GM21786 (cell line): Measurements from ENCODE around the gene ZNF629.

Source experiments
- ATAC-seq: cut with Tn5 transposase; IDR thresholded peaks from one replicate; pipeline ENCODE4 v1.9.1; 2021; ENCODE audit not compliant: unreplicated experiment

Gene ZNF629

DNA sequence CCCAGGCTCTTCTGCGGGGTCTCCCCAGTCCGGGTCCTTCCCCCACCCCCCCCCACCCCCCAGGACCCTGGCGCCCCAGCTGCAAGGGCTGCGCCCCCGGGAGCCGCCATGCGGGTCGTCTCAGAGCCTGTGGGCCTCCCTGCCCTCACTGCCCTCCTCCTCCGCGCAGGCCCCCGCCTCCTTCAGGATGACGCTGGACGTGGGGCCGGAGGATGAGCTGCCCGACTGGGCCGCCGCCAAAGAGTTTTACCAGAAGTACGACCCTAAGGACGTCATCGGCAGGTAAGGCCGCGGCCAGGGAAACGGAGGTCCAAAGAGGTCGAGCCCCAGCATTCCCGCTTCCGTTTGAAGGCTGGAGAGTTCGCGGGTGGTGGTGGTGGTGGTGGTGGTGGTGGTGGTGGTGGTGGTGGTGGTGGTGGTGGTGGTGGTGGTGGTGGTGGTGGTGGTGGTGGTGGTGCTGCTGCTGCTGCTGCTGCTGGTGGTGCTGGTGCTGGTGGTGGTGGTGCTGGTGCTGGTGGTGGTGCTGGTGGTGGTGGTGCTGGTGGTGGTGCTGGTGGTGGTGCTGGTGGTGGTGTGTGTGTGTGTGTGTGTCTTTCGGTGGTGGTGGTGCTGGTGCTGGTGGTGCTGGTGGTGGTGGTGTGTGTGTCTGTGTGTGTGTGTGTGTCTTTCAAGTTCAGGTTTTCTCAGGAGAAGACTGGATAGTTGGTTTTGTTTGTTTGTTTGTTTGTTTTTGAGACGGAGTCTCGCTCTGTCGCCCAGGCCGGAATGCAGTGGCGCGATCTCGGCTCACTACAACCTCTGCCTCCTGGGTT lies 38.2 kb downstream of the ZNF629 start:
- ATAC-seq, result no peak

DNA sequence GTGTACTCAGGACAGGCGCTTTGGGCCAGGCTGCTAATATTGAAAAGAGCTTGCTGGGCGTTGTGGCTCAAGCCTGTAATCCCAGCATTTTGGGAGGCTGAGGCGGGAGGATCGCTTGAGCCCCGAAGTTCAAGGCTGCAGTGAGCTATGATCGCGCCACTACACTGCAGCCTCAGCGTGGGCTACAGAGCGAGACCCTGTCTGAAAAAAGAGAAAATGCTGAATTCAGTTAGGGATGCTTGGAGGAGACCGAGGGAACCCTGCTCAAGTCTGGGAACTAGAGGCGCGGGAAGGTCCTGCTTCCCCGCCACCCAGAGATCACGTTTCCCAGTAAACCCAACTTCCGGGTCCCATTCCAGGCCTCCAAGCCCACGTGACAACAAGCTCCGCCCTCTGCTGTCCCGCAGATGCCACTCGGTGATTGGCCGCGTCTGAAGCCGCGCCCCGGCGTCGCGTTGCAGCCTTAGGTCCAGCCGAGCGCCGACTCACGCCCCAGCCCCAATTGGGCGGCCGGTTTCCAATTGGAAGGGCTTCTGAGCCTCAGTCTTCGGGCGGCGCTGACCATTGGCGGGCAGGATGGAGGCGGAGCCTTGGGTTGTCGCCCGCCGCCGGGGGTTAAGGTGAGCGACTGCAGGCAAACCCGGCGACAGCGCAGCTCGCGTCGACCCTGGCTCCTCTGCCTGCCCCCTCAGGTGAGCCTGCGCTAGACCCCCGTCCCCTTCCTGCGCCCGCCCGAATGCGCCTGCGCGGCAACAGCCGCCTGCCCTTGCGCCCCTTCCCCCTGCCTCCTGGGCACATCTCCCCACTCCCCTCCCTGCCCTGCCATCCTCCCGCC lies 39.0 kb downstream of the ZNF629 start, which contains the start of gene PHKG2:
TSS of gene PHKG2 (plus strand) at position 627 of the 835 bp plus-strand sequence. CDS start 396 bp downstream, outside the sequence.
- peak; percentile 96 for ATAC-seq

DNA sequence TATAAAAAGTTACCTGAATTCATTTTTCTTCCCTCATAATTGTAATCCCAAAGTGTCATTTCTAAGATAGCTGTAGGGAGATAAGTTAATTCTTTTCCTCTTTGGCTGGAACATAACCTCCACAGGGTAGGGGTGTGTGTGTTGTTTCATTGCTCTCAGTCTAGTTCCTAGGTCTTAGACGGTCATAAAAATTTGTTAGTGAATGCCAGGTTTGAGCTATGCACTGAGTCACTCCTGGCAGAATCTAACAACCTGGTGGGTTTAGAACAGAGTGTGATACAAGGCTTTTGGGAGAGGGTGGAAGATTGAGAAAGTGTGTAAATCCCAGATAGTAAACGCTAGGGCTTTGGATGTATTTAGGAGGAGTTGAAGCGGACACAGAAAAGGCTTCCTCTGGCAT lies 39.7 kb downstream of the ZNF629 start:
- no peak for ATAC-seq

DNA sequence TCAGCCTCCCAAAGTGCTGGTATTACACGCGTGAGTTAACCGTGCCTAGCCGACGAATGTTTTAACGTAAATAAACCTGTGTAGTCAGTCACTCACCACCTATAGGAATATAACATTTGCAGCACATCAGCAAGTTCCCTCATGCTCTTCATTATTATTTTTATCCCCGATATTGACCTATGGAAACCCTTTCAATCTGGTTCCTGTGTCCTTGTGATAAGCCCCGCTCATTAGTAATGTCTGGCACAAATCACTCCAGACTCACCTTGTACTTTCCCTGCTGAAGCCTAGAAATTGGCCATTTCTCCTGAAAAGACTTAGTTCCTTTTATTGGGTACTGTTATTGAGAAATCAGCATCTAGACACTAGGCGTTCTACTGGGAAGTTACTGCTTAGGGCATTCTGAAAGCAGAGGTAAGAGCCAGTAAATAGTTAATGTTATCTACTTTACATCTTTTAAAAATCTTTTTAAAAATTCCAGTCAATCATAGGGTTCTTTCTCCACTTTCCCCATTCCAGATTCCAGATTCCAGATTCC lies 40.3 kb downstream of the ZNF629 start:
- no peak for ATAC-seq

DNA sequence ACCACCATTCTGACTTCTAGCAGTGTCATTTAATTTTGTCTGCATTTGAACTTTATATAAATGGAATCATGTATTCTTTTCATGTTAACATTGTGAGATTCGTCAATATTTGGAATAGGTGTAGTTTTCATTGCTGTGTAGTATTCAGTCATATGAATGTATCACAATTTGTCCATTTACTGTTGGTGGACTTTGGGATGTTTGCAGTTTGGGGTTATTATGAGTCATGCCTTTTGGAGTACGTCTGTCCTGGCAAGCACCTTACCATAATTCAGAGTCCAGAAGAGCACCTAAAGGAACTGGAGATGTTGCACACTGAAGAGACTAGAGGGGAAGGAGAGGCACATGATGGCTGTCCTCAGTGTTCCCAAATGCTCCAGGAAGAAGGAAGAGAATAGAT lies 41.9 kb downstream of the ZNF629 start:
- no peak for ATAC-seq

DNA sequence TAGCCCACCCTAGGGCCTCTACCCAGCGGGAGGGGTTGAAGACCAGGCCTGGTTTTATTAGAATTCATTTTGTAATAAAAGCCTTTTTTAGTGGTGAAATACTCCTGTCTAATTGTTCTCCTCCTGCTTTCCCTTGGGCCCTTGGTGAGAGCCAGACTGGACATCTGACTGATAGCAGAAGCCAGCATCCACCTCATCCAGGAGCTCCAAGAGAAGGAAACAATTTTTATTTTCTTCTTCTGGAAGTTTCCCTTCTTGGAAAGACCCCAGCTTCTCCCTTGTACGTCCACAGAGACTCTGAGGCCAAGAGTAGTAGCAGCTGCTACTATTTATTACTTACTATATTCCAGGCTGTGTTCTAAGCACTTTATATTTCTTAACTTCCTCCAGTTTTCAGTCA lies 42.8 kb downstream of the ZNF629 start:
- no peak for ATAC-seq

DNA sequence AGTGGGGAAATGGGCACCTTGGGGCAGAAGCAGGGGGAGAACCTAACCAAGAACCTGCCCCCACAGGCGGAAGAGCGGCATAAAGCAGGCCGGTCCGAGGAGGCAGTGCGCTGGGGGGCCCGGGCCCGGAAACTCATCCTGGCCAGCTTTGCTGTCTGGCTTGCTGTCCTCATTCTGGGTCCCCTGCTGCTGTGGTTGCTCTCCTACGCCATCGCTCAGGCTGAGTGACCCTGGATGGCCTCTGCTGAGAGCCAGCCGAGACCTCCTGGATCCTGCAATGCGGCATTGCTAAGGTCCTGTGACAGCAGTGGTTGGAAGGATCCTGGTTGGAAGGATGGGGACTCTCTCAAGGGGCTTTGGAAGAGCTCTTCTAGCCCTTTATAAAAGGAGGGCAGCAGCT lies 43.3 kb downstream of the ZNF629 start:
- no peak for ATAC-seq

DNA sequence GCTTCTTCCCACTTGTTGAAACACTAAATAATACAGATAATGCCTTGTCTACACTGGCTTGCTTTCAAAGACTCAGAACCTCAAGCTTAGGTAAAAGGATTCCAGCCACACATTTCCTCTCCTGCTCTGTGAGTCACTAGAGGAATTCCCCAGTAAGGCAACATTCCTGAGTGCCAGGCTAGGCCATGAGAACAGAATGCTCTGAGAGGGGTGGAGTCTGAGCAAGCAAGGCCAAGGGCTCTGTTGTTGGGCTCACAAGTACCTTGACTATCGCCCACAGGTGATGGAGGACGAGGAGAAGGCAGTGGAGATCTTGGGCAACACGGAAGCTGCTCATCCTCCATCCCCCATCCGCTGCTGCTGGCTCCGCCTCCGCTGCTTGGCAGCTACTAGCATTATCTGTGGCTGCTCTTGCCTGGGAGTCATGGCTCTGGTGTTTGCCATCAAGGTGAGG lies 45.5 kb downstream of the ZNF629 start:
- ATAC-seq, result no peak

DNA sequence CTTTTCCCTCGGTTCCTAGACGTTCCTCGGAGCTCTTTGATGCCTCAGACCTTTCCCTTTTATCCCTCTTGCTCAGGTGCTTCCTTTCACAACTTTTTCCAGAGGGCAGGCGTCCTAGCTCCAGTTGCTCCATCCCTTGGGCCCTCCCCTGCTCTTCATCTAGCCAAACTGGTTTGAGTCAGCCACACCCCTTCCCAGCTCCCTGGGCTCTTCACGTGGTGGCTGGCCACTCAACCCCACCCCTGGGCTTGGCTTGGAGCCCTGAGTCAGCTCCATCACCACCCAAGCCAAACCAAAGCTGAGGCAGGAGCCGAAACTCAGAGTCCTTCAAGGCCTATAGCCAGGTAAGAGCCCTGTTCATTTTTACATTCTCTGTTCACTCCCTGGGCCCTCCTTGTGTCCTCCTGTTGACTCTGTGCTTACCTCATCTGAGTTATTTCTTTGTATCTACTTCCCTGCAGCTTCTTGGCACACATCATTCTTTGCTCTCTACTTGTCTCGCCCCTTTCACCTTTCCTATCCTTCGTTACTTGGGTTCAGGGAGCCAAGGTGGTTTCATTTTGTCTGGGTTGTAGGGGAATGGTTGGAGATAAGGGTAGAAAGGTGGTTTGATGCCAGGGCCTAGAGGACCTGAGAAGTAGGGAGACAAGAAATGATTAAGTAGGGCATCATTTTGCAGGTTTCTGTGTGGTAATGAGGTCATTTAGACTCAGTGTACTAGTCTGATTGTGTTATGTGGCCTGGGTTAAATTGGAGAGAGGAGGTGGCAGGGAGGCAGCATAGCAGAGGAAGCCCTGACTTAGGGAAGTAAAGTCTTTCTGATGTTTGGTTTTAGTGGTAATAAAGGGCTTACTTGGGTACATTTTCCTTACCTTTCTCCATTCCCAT lies 46.4 kb downstream of the ZNF629 start:
- no peak for ATAC-seq

DNA sequence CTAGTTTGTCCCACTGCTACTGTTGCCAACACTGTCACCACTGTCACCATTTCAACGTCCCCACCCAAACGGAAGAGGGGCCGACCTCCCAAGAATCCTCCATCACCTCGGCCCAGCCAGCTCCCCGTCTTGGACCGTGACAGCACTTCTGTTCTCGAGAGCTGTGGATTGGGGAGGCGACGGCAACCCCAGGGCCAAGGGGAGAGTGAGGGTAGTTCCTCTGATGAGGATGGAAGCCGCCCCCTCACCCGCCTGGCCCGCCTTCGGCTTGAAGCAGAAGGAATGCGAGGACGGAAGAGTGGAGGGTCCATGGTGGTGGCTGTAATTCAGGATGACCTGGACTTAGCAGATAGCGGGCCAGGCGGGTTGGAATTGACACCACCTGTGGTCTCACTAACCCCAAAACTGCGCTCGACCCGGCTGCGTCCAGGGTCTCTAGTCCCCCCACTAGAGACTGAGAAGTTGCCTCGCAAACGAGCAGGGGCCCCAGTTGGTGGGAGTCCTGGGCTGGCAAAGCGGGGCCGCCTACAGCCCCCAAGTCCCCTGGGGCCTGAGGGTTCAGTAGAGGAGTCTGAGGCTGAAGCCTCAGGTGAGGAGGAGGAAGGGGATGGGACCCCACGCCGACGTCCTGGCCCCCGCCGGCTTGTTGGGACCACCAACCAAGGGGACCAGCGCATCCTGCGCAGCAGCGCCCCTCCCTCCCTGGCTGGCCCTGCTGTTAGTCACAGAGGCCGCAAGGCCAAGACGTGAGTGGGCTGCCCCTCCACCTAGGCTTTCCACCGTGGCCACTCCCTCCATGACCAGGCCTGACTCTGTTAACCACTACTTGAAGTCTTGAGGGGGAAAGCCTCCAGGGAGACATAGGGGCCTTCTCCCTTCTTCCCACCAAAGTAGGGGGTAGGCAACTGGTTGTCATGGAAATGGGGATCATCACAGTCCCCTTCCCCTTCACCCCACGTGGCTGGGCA lies 47.7 kb downstream of the ZNF629 start:
- ATAC-seq, result no peak

DNA sequence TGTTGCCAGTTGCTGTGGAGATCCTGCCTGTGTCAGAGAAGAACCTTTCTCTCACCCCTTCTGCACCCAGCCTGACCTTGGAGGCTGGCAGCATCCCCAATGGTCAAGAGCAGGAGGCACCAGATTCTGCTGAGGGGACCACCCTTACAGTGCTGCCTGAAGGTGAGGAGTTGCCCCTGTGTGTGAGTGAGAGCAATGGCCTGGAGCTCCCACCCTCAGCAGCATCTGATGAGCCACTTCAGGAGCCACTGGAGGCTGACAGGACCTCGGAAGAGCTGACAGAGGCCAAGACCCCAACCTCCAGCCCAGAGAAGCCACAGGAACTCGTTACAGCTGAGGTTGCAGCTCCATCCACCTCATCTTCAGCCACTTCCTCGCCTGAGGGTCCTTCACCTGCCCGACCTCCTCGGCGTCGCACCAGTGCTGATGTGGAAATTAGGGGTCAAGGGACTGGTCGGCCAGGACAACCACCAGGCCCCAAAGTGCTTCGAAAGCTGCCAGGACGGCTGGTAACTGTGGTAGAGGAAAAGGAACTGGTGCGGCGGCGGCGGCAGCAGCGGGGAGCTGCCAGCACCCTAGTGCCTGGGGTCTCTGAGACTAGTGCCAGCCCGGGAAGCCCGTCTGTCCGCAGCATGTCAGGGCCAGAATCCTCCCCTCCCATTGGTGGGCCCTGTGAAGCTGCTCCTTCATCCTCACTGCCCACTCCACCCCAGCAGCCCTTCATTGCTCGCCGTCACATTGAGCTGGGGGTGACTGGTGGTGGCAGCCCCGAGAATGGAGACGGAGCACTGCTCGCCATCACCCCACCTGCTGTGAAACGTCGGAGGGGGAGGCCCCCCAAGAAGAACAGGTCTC lies 49.0 kb downstream of the ZNF629 start:
- no peak for ATAC-seq

DNA sequence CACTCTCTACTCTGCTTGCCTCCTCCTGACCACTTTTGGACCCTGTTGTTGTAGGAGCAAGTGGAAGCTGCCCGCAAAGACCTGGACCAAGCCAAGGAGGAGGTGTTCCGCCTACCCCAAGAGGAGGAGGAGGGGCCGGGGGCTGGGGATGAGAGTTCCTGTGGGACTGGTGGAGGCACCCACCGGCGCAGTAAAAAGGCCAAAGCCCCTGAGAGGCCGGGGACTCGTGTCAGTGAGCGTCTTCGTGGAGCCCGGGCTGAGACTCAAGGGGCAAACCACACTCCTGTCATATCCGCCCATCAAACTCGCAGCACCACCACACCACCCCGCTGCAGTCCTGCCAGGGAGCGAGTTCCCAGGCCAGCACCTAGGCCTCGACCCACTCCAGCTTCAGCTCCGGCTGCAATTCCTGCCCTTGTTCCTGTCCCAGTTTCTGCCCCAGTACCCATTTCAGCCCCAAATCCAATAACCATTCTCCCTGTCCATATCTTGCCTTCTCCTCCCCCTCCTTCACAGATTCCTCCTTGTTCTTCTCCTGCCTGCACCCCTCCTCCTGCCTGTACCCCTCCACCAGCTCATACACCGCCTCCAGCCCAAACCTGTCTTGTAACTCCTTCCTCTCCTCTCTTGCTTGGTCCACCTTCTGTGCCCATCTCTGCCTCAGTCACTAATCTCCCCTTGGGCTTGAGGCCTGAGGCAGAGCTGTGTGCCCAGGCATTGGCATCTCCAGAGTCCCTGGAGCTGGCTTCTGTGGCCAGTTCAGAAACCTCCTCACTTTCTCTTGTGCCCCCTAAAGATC lies 49.8 kb downstream of the ZNF629 start:
- ATAC-seq, result no peak

DNA sequence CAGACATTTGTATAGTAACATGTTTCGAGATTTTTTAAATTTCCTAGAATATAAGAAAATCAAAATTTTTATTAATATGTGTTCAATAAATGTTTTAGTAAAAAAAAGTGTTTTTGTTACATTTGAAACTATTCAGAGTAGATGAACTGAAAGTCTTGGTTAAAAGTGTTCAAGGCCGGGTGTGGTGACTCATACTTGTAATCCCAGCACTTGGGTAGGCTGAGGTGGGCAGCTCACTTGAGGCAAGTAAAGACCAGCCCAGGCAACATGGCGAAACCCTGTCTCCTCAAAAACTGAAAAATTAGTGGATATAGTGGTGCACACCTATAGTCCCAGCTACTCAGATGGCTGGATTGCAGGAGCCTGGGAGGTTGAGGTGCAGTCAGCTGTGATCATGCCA lies 55.6 kb downstream of the ZNF629 start:
- ATAC-seq, result no peak

DNA sequence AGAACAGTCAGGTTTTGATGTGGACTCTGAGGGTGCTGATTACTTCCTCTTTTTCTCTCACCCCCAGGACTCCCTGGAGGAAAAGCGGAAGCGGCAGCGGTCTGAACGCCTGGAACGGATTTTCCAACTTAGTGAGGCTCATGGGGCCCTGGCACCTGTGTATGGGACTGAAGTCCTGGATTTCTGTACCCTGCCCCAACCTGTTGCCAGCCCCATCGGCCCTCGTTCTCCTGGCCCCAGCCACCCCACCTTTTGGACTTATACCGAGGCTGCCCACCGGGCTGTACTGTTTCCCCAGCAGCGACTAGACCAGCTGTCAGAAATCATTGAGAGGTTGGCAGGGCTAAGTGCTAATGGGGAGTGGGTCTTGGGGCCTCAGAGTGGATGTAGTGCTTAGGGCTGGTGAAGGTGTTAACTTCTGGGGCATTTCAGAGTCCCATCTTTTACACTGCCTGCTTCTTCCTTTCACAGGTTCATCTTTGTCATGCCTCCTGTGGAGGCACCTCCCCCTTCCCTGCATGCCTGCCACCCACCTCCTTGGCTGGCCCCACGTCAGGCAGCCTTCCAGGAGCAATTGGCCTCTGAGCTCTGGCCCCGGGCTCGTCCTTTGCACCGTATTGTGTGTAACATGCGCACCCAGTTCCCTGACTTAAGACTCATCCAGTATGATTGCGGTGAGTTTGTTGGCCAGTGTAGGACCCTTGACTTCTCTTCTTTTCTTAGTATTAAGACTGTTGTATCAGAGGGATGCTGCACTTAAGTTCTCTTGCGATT lies 57.9 kb downstream of the ZNF629 start:
- ATAC-seq, result no peak
